GM19395 (cell line): ENCODE results near the gene HECTD1.

ENCODE experiments used
- ATAC-seq: cut with Tn5 transposase; IDR thresholded peaks from one replicate; pipeline ENCODE4 v1.9.1; 2021; ENCODE audit warnings: mild to moderate bottlenecking, moderate library complexity; ENCODE audit not compliant: unreplicated experiment

The HECTD1 gene

DNA sequence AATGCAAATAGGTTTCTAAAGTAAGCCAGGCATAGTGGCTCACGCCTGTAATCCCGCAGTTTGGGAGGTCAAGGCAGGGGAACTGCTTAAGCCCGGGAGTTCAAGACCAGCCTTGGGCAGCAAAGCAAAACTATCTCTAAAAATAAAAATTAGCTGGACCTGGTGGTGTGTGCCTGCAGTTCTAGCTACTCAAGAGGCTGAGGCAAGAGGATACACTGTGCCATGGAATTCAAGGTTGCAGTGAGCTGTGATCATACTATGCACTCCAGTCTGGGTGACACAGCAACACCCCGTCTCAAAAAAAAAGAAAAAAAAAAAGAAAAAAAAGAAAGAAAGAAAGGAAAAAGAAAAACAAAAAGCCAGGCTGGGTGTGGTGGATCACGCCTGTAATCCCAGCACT, 46.3 kb downstream of the HECTD1 start:
- no peak for ATAC-seq

DNA sequence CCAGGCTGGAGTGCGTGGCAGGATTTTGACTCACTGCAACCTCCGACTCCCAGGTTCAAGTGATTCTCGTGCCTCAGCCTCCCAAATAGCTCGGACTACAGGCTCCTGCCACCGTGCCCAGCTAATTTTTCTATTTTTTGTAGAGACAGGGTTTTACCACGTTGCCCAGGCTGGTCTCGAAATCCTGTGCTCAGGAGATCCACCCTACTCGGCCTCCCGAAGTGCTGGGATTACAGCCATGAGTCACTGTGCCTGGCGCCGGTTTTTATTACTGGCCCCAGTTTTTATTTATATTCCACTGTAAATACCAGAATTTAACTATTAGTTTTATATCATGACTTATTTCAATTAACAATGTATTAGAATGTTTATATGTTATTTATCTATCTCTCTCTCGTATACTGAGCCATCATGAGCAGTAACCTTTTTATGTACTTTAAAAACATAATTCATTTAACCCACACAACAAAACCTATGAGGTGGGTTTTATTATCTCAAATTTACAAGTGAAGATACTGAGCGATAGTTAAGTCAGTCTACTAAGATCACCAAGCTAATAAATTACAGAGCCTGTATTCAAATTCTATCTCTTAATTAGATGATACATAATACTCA, 47.8 kb downstream of the HECTD1 start:
- ATAC-seq = no peak

DNA sequence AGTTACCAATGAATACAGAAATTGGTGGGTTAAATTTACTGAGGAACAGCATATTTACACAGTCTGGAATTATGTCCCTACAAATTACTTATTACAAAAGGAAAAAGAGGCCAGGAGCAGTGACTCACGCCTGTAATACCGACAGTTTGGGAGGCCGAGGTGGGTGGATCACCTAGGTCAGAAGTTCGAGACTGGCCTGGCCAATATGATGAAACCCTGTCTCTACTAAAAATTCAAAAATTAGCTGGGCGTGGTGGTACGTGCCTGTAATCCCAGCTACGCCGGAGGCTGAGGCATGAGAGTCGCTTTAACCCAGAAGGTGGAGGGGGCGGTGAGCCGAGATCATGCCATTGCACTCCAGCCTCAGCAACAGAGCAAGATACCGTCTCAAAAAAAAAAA, 52.6 kb downstream of the HECTD1 start:
- no peak for ATAC-seq

DNA sequence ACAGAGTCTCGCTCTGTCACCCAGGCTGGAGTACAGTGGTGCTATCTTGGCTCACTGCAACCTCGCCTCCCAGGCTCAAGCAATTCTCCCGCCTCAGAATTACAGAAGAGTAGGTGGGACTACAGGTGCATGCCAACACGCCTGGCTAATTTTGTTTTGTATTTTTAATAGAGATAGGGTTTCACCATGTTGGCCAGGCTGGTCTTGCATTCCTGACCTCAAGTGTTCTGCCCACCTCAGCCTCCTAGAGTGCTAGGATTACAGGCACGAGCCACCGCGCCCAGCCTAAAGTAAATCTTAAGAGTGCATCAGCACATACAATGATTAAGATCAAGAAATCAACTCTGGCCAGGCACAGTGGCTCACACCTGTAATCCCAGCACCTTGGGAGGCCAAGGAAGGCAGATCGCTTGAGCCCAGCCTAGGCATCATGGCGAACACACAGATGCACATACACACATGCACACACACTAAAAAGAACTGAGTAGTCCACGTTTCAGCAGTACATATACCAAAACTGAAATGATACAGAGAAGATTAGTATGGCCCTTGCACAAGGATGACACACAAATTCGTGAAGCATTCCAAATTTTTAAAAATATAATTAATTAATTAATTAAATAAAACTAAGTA, 65.0 kb downstream of the HECTD1 start:
- no peak for ATAC-seq

DNA sequence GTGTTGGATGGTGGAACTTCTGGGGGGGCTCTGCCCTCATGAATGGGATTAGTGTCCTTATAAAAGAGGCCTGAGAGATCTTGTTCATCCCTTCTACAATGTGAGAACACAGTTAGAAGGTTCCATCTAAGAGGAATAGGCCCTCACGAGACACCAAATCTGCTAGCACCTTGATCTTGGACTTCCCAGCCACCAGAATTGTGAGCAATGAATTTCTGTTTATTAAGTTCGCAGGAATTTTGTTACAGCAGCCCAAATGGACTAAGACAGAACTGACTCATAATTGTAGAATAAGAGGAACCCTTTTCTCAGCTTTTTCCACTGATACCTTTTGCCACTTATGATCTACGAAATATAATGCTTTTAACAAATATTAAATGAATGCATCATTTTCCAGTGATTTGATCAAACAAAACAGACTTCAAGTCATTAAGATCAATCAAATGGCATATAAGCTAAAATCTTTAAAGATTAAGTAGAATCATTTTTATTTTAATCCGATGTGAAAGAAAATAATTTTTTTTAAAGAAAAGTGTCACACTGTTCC, 68.2 kb downstream of the HECTD1 start:
- ATAC-seq = no peak

DNA sequence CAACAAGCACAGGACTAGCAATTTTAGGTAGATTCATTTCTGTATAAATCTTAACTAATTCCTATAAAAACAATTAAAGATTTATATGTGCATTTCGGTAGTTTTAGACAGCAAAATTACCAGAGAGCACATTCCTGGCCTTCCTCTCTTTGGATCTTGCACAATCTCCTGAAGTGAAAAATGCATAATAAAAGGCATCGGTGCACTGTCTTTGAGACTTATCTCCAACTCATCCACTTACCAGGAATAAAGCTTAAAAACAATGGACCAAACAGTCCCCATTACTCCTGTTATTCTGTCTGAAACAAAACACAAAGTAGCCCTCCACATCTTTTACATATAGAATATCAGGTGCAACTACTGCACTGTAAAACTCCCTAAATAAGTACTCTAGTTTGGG, 69.3 kb downstream of the HECTD1 start:
- ATAC-seq = no peak

DNA sequence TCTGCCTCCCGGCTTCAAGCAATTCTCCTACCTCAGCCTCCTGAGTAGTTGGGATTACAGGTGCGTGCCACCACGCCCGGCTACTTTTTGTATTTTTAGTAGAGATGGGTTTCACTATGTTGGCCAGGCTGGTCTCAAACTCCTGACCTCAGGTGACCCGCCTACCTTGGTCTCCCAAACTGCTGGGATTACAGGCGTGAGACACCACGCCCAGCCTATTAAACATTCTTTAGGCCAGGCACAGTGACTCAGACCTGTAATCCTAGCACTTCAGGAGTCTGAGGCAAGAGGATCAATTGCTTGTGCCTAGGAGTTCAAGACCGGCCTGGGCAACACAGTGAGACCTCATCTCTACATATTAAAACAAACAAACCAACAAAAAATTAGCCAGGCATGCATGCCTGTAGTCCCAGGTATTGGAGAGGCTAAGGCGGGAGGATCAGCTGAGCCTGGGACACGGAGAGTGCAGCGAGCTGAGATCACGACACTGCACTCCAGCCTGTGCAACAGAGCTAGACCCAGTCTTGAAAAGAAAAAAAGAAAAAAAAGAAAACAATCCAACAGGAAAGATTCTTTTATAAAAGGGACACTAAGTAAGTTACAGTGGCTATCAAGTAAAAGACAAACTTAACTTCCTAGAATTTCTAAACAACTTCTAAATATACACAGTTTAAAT, 70.2 kb downstream of the HECTD1 start:
- no peak for ATAC-seq

DNA sequence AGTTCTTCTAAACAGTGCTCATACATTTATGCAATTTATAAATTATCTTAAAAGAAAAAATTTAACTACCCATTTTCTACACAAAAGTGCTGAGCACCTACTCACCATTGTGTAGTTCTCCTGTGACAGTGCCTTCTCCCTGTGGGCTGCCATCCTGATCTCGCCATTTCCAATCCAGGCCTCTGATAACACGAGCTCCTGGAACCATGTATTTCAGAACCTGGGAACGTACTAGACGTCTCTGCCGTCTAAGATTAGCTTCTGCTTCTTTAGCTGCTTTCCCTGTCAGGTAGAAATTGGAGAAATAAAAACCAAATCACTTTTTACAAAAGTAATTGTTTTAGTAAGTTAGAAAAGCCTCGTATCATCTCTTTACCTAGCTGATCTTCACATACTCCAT, 74.5 kb downstream of the HECTD1 start:
- no peak for ATAC-seq

DNA sequence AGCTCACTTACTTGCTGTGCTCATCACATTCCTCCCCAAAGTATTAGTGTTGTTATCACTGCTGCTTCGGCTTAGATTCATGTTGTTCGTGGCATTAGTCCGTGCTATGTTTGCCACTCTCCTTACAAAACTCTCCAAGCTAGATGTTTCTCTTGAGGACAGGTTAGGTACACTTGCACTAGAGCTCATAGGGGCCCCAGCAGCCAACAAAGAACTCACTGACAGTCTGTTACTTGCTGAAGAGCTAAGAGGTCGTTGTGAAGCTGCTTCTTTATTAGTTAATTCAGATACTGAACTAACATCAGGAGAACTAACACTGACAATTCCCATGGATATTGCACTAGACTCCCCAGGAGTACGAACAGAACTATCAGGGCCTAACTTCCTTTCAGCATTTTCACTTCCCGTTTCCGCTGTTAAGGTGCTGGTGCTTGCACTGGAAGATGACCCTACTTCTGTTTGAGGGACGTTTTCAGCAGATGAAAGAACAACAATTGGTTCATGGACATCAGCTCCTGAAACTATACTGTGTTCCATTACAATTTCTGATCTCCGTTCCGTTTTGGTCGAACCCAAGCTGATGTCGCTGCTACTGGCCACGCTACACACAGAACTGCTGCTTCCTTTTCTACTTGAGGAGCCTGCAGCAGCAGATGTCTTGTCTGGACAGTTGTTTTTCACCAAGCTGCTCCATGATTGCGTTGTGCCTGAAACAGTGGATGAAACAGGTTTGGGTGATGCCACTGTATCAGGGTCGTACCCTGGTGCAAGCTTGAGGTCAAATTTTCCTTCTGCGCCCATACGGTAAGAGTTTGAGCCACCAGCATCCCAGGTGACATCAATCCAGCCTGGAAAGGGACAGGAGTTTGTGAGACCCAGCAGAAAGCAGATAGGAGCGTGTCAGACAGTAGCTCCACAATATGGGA, 78.7 kb downstream of the HECTD1 start:
- peak; percentile 61 for ATAC-seq

DNA sequence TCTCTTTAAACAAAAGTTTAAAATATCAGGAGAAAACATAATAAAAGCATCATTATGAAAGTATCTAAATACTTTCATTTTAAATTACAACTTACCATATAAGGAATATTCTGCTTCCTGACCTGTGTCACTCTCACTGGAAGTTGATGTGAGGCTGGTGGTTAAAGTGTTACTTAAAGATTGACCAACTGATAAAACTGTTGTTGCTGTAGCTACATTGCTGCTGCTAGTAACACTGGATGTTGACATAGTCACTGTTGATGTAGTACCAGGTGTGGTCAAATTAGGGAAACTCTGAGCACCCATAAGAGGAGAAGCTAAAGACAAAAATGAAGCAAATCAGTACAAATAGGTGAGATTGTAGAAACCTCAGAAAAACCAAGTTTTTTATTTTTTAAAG, 79.9 kb downstream of the HECTD1 start:
- no peak for ATAC-seq

DNA sequence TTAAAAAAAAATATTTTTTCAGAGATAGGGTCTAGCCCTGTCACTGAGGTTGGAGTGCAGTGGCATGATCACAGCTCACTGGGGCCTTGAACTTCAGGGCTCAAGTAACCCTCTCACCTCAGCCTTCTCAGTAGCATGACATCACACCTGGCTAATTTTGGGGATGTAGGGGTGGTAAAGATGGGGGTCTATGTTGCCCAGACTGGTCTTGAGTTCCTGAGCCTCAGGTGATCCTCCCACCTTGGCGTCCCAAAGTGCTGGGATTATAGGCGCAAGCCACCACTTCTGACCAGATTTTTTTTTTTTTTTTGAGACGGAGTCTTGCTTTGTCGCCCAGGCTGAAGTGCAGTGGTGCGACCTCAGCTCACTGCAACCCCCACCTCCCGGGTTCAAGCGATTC, 80.9 kb downstream of the HECTD1 start:
- no peak for ATAC-seq

DNA sequence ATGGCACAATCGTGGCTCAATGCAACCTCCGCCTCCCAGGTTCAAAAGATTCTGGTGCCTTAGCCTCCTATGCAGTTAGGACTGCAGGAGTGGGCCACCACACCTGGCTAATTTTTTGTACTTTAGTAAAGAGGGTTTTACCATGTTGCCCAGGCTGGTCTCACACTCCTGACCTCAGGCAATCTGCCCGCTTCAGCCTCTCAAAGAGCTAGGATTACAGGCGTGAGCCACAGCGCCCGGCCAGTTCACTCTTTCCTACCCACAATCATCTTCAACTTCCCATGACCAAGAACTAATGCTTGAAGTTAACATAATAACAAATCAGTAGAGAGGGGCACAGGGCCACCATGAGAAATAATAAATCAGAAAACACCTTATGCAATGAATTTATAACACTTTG, 82.4 kb downstream of the HECTD1 start:
- ATAC-seq = no peak

DNA sequence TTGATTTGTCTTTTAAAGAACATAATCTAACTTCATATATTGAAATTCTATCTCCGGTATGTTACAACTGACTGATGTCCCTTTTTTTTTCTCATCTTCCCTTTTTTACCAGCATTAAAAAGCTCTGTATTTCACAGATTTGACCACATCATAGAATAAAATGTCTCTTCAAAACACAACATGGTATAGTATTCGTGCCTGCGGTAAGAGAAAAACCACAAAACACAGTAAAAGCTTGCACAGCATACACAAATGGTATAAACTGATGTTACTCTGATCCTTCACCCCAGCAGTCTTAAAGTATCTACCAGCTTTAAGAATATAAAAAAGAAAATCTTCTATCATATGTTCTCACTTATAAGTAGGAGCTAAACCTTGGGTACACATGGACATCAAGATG, 83.4 kb downstream of the HECTD1 start:
- no peak for ATAC-seq

DNA sequence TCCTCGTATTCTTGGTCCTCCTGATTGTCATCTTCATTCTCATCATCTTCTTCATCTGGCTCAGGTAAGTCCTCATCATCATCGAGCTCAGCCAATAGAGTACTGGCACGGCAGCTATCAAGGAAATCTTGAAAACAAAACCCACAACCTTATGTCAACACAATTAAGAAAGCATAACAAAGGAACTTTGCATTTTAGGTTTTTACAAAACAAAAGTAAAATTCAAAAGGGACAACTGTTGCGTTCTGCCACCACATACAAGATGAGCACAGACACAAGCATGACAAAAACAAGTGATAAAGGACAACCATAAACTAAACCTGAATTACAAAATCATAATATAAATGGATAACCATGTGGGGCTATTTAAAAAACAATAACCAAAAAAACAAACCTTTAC, 84.7 kb downstream of the HECTD1 start:
- ATAC-seq = no peak

DNA sequence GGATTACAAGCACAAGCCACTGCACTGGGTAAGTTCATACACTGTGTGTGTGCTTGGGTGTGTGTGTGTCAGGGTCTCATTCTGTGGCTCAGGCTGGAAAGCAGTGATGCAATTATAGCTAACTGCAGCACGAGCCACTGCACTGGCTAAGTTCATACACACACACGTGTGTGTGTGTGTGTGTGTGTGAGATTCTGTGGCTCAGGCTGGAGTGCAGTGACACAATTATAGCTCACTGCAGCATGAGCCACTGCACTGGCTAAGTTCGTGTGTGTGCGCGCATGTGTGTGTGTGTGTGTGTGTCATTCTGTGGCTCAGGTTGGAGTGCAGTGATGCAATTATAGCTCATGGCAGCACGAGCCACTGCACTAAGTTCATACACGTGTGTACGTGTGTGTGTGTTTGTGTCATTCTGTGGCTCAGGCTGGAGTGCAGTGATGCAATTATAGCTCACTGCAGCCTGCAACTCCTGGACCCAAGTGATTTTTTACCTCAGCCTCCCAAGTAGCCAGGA, 85.4 kb downstream of the HECTD1 start:
- no peak for ATAC-seq

DNA sequence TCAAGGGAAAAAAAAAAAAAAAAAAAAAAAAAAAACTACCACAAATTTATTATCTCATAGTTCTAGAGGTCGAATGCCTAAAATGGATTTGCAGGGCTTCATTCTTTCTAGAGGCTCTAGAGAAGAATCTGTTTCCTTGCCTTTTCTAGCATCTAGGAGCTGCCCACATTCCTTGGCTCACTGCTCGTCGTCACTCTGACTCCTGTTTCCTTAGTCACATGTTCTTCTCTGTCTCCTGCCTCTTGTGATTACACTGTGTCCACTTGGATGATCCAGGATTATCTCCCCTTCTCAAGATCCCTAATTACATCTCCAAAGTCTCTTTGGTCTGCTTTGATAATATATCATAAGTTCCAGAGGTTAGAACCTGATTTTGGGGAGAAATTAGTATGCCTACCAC, 88.7 kb downstream of the HECTD1 start:
- ATAC-seq = no peak

DNA sequence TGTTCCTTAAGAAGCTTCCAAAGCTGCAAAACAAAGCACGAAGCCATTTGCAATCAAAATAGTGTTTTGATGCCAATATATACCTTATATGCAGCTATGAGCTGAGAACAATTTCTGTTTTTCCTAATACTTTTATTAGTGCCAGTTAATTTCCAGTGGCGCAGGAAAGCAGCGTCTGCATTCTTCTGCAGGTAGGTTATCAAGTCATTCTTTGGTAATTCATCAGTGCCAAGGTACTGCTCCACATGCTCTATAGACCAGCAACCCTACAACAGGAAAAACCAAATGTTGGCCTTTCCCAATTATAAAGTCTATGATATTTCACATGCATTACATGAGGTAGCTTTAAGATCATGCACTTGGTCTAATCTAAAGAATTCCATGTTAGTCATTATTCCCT, 93.8 kb downstream of the HECTD1 start:
- no peak for ATAC-seq

DNA sequence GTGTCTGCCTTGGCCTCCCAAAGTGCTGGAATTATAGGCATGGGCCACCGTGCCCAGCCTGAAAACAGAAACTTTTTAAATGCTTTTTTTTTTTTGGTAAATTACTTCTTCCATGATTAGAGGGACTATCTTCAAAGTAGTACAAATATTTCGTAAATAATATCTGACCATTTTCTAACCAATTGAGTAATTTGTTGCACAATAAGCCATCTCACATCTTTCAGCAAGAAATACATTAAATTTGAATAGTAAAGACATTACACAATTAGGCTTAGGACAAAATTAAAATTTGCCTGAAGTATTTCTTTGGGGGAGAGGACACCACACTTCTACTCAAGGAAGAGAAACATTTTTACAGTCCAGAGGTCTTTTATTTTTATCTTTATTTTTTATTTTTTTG, 96.7 kb downstream of the HECTD1 start:
- ATAC-seq = no peak

DNA sequence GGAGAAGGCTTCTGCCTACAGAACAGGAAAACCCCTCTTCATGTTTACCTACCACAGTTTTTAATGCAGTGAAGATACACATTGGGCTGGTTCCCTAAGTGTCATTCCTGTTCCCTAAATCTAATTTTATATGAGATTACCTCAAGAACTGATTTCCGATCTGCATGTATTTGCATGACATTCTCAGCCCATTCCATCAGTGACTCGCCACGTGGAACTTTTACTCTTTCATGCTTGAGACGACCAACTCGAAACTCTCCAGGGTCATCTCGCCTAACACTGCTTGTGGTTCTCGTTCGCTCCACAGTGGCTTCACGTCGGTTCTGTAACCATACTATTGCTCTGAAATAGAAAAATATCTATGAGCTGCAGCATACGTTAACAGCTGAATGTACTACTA, 98.3 kb downstream of the HECTD1 start:
- ATAC-seq = no peak

DNA sequence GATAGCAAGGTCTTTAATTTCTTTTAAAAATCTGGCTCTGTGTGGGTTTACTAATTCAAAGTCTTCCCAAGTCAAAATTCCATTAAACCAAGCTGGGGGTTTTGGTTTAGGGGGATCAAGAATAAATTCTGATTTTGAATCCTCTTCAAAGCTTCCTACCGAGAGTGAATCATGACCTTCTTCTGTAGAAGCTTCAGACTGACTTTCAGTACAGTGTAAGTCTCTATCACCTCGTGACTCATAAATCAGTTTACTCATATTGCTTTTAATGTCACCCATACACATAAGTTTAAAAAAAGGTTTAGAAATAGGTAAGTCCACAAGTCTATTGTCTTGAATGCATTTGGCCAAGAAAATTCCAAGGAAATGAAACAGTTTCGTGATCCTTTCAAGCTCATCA, 100.8 kb downstream of the HECTD1 start:
- ATAC-seq = no peak

DNA sequence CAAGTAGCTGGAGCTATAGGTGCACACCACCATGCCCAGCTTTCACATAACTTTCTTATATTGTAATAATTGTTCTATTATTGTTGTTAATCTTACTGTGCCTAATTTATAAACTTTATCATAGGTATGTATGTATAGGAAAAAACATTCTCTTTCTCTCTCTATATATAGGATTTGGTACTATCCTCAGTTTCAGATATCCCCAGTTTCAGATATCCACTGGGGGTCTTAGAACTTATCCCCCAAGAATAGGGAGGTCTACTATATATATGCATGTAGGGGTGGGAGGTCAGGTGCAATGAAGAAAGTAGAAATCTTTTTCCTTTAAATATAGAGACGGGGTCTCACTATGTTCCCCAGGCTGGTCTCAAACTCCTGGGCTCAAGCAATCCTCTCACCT, 110.5 kb downstream of the HECTD1 start:
- no peak for ATAC-seq
